ENCODE measurements around the gene C1GALT1.

GRCh38 chr7:7178906-7179305 lies 3.4 kb upstream of the C1GALT1 start:
- no peak for TF ChIP-seq CTCF (IDR thresholded peaks at IDR 0.05)
- no peak for TF ChIP-seq EP300 (IDR thresholded peaks at IDR 0.05)
- TF ChIP-seq POLR2A (IDR thresholded peaks at IDR 0.05) = no peak
